Breast epithelium (tissue), 3 donors: Measurements from ENCODE around the gene VLDLR.

Experiments
- POLR2A ChIP-seq: fragments of 450-650 bp; IDR thresholded peaks from one replicate; pipeline ENCODE4 v1.6.1; 2016; ENCODE audit warnings: antibody characterized with exemption, mild to moderate bottlenecking, moderate library complexity
- POLR2AphosphoS5 ChIP-seq, 3 donors: sonication (generic); formaldehyde crosslinking; IDR thresholded peaks; one replicate each; pipeline ENCODE4 v1.6.1; 2017; ENCODE audit warnings: antibody characterized with exemption in 3 of 3

GRCh38 chr9:2601785-2602378, 19.7 kb upstream of the VLDLR start:
- no peak for TF ChIP-seq POLR2A
- no peak for TF ChIP-seq POLR2AphosphoS5 (IDR thresholded peaks at IDR 0.05)
